Lower leg skin (tissue), 4 donors: ENCODE data around the gene ATG4B. TPM values are rescaled to one million over a fixed set of nuclear protein-coding genes. Genes with fewer than 3 reads are reported as not detected.

Experiments
- DNase-seq, 2 donors: peaks; one replicate each; pipeline ENCODE4 v3.0.0-alpha.2; 2019; ENCODE audit warnings: low spot score in 2 of 2
- H3K4me3 ChIP-seq: fragments of 200-600 bp; sonication (generic); 2 replicates; pipeline ENCODE4 v1.5.1; 2017; ENCODE audit warnings: mild to moderate bottlenecking, low read depth; ENCODE audit not compliant: poor library complexity, severe bottlenecking
- CTCF ChIP-seq, 3 donors: fragments of 450-650 bp; IDR thresholded peaks; one replicate each; pipeline ENCODE4 v1.5.1; 2016; ENCODE audit warnings: antibody characterized with exemption in 3 of 3, mild to moderate bottlenecking in 3 of 3, moderate library complexity in 2 of 3
- POLR2A ChIP-seq, 2 donors: fragments of 450-650 bp; IDR thresholded peaks; one replicate each; pipeline ENCODE4 v1.6.1; 2016 to 2017; ENCODE audit warnings: antibody characterized with exemption in 2 of 2, mild to moderate bottlenecking in 1 of 2, moderate library complexity in 1 of 2
- WGBS, 2 donors: methylation state at CpG; one replicate each; pipeline ENCODE4 v1.1.5; 2018; 5-methylcytosine and 5-hydroxymethylcytosine counted together
- intact Hi-C: fragments of 100-400 bp; cut with DNase I; formaldehyde crosslinking; loops from one replicate; pipeline ENCODE4 v1.15.0; 2023; ENCODE audit warnings: low total_unique reads
- total RNA-seq, 4 donors: library from RNA; depleted of rRNA; stranded (reverse); fragments of >200 nt; gene quantifications; one replicate each; pipeline ENCODE4 v1.1.0, GENCODE V29; 2016

ATG4B gene
- total RNA-seq, 4 donors from 2014 or later, result 48.4 to 86.2 (median 63.3) TPM

GRCh38 chr2:241603686-241604085 is 33.8 kb upstream of the ATG4B start:
- DNase-seq, result no peak
- WGBS, 2 donors, result 90 to 96% methylated on average over 5 of the region's 5 CpGs
- no peak overlapping the region for H3K4me3 ChIP-seq
- TF ChIP-seq POLR2A (IDR thresholded peaks at IDR 0.05) (no peak), CTCF (IDR thresholded peaks at IDR 0.05) (no peak)
- intact Hi-C loops, result no loop called here

GRCh38 chr2:241606186-241606585 is 31.3 kb upstream of the ATG4B start:
- TF ChIP-seq CTCF (IDR thresholded peaks at IDR 0.05) (no peak), POLR2A (IDR thresholded peaks at IDR 0.05) (no peak)

GRCh38 chr2:241607162-241607885 is 30.2 kb upstream of the ATG4B start:
- intact Hi-C loops, result no loop called here
- DNase-seq, result no peak
- no peak overlapping the region for H3K4me3 ChIP-seq
- TF ChIP-seq POLR2A (IDR thresholded peaks at IDR 0.05) (no peak), CTCF (IDR thresholded peaks at IDR 0.05) (no peak)
- 92 to 93% methylated on average over 26 to 27 of the region's 27 CpGs for WGBS, 2 donors

More at GRCh38 chr2:241606186-241606585, 31.3 kb upstream of the ATG4B start:
- H3K4me3 ChIP-seq, result no peak overlapping the region
- intact Hi-C loops, result no loop called here
- no peak for DNase-seq
- 96% methylated on average over 8 of the region's 8 CpGs for WGBS, 2 donors

- intact Hi-C loops, result no loop called here
- no peak for TF ChIP-seq POLR2A (IDR thresholded peaks at IDR 0.05)
- no peak for TF ChIP-seq CTCF (IDR thresholded peaks at IDR 0.05)
- no peak for DNase-seq
- 88 to 89% methylated on average over 10 of the region's 10 CpGs for WGBS, 2 donors
- H3K4me3 ChIP-seq, result no peak overlapping the region
Measured at GRCh38 chr2:241608881-241609280, 28.6 kb upstream of the ATG4B start.

GRCh38 chr2:241609859-241610793 is 27.4 kb upstream of the ATG4B start:
- TF ChIP-seq CTCF (IDR thresholded peaks at IDR 0.05), result no peak
- TF ChIP-seq POLR2A (IDR thresholded peaks at IDR 0.05), result no peak
- DNase-seq, result peak; percentile 67 to 96
- peak overlapping the region; percentile 15 for H3K4me3 ChIP-seq
- intact Hi-C loops, result no loop called here
- 16 to 20% methylated on average over 28 to 37 of the region's 76 CpGs for WGBS, 2 donors
